Upper lobe of left lung (tissue), 6 donors: ENCODE data around the gene DSCAM. TPM values are rescaled to one million over a fixed set of nuclear protein-coding genes. Genes with fewer than 3 reads are reported as not detected.

ENCODE experiments used
- ATAC-seq, 2 donors: fragments of 200-7000 bp; cut with Tn5 transposase; one replicate each; pipeline ENCODE4 v1.9.1; 2022; ENCODE audit warnings: mild to moderate bottlenecking in 2 of 2, moderate library complexity in 2 of 2; ENCODE audit not compliant: low FRiP score in 2 of 2
- DNase-seq, 2 donors: peaks; one replicate each; pipeline ENCODE4 v3.0.0-alpha.2; 2019 to 2020
- H3K27ac ChIP-seq, 4 donors: fragments of 200-600 bp; sonication (generic); one replicate each; pipeline ENCODE4 v1.5.1; 2016 to 2019
- H3K27me3 ChIP-seq, 4 donors: fragments of 200-600 bp; sonication (generic); one replicate each; pipeline ENCODE4 v1.5.1; 2017 to 2019
- H3K36me3 ChIP-seq, 4 donors: fragments of 200-600 bp; sonication (generic); one replicate each; pipeline ENCODE4 v1.5.1; 2016 to 2019
- H3K4me1 ChIP-seq, 4 donors: fragments of 200-600 bp; sonication (generic); one replicate each; pipeline ENCODE4 v1.5.1; 2018 to 2019
- H3K4me3 ChIP-seq, 4 donors: fragments of 200-600 bp; sonication (generic); one replicate each; pipeline ENCODE4 v1.5.1; 2017 to 2019; ENCODE audit warnings: mild to moderate bottlenecking in 2 of 4, moderate library complexity in 1 of 4
- H3K9me3 ChIP-seq, 4 donors: fragments of 200-600 bp; sonication (generic); one replicate each; pipeline ENCODE4 v1.5.1; 2018 to 2019
- CTCF ChIP-seq, 6 experiments: fragments of 450-650 bp in 4 of 6; fragments of 200-600 bp in 2 of 6; sonication (generic) in 2 of 6; IDR thresholded peaks; one replicate each; pipeline ENCODE4 v1.5.1; 2016 to 2019; ENCODE audit warnings: antibody characterized with exemption in 6 of 6
- EP300 ChIP-seq, 4 donors: sonication (generic); formaldehyde crosslinking; IDR thresholded peaks; one replicate each; pipeline ENCODE4 v1.5.1; 2017; ENCODE audit warnings: antibody characterized with exemption in 4 of 4, control low read depth in 2 of 4
- POLR2A ChIP-seq, 4 donors: fragments of 450-650 bp; IDR thresholded peaks; one replicate each; pipeline ENCODE4 v1.5.1; 2016 to 2017; ENCODE audit warnings: antibody characterized with exemption in 4 of 4, mild to moderate bottlenecking in 2 of 4
- POLR2AphosphoS5 ChIP-seq, 2 donors: sonication (generic); formaldehyde crosslinking; IDR thresholded peaks; one replicate each; pipeline ENCODE4 v1.5.1; 2017; ENCODE audit warnings: antibody characterized with exemption in 2 of 2
- WGBS, 2 donors: methylation state at CpG; one replicate each; pipeline ENCODE4 v1.1.5; 2017 to 2018; 5-methylcytosine and 5-hydroxymethylcytosine counted together
- total RNA-seq, 6 donors: library from RNA; depleted of rRNA in 4 of 6; stranded (reverse); fragments of >200 nt in 4 of 6; gene quantifications; one replicate each; pipeline versions ENCODE4 v1.1.0 to v1.2.1, GENCODE V29; 2016 to 2021
- donor health status: DM: no; HTN: no; CAD: no; lungs with moderate emphysema.
- donor health status: DM: no; HTN: yes; CAD: no; lungs with severe emphysema.

The DSCAM gene
- total RNA-seq, 6 donors from 2014 or later: under 0.01 to 0.61 (median 0.26) TPM; not detected in 1

GRCh38 chr21:40372506-40372905 is 474.5 kb downstream of the DSCAM start:
- no peaks in the 10 kb centered on the region for H3K36me3 ChIP-seq
- no peak for TF ChIP-seq EP300 (IDR thresholded peaks at IDR 0.05)
- no peak for TF ChIP-seq CTCF (IDR thresholded peaks at IDR 0.05)
- TF ChIP-seq POLR2A (IDR thresholded peaks at IDR 0.05): no peak
- TF ChIP-seq POLR2AphosphoS5 (IDR thresholded peaks at IDR 0.05): no peak
- no peak for ATAC-seq
- H3K4me3 ChIP-seq: no peak overlapping the region
- WGBS, 2 donors: 66 to 85% methylated on average over 2 of the region's 2 CpGs
- no peaks in the 10 kb centered on the region for H3K9me3 ChIP-seq
- DNase-seq: no peak
- H3K4me1 ChIP-seq: no peaks in the 10 kb centered on the region
- H3K27ac ChIP-seq: no peak overlapping the region
- no peaks in the 10 kb centered on the region for H3K27me3 ChIP-seq

GRCh38 chr21:40371329-40371728 is 475.6 kb downstream of the DSCAM start:
- TF ChIP-seq POLR2A (IDR thresholded peaks at IDR 0.05): no peak
- TF ChIP-seq POLR2AphosphoS5 (IDR thresholded peaks at IDR 0.05): no peak
- no peak for TF ChIP-seq EP300 (IDR thresholded peaks at IDR 0.05)
- no peak for TF ChIP-seq CTCF (IDR thresholded peaks at IDR 0.05)

GRCh38 chr21:40356644-40357043 is 490.3 kb downstream of the DSCAM start:
- Histone ChIP-seq H3K4me3 (no peak overlapping the region), H3K27ac (no peak overlapping the region), H3K4me1 (no peaks in the 10 kb centered on the region), H3K36me3 (no peaks in the 10 kb centered on the region), H3K27me3 (no peaks in the 10 kb centered on the region), H3K9me3 (no peaks in the 10 kb centered on the region)
- WGBS, 2 donors: 43 to 94% methylated on average over 2 of the region's 2 CpGs
- no peak for TF ChIP-seq CTCF (IDR thresholded peaks at IDR 0.05)
- TF ChIP-seq POLR2AphosphoS5 (IDR thresholded peaks at IDR 0.05): no peak
- no peak for TF ChIP-seq EP300 (IDR thresholded peaks at IDR 0.05)
- no peak for TF ChIP-seq POLR2A (IDR thresholded peaks at IDR 0.05)
- ATAC-seq: no peak
- no peak for DNase-seq

More at GRCh38 chr21:40371329-40371728, 475.6 kb downstream of the DSCAM start:
- H3K4me3 ChIP-seq: no peak overlapping the region
- 70 to 79% methylated on average over 4 of the region's 4 CpGs for WGBS, 2 donors
- H3K4me1 ChIP-seq: no peaks in the 10 kb centered on the region
- H3K27ac ChIP-seq: no peak overlapping the region
- no peaks in the 10 kb centered on the region for H3K36me3 ChIP-seq
- DNase-seq: no peak
- no peak for ATAC-seq
- no peaks in the 10 kb centered on the region for H3K9me3 ChIP-seq
- H3K27me3 ChIP-seq: no peaks in the 10 kb centered on the region

DNA sequence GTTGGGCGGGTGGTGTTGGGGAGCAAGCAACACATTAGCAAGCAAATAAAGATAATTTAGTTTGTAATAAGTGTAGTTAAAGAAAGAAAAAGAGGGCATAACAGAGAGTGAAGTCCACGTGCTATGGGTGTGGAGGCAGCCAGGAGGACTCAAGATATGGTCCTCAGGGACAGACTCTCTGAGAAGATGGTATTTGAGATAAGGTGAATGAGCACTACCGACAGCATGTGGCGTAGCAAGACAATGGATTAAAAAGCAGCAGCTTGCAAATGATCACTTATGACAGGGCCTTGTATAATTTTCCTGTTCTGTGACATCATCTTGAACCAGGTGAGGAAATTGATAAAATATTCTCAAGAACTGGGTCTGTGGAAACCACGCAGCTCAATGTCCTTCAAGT is 491.9 kb downstream of the DSCAM start:
- no peak for ATAC-seq
- H3K9me3 ChIP-seq: no peaks in the 10 kb centered on the region
- H3K27me3 ChIP-seq: no peaks in the 10 kb centered on the region
- no peaks in the 10 kb centered on the region for H3K36me3 ChIP-seq
- no peaks in the 10 kb centered on the region for H3K4me1 ChIP-seq
- H3K27ac ChIP-seq: no peak overlapping the region
- TF ChIP-seq CTCF (IDR thresholded peaks at IDR 0.05): no peak
- TF ChIP-seq POLR2AphosphoS5 (IDR thresholded peaks at IDR 0.05): no peak
- TF ChIP-seq POLR2A (IDR thresholded peaks at IDR 0.05): no peak
- no peak for TF ChIP-seq EP300 (IDR thresholded peaks at IDR 0.05)
- H3K4me3 ChIP-seq: no peak overlapping the region
- 77 to 83% methylated on average over 5 of the region's 5 CpGs for WGBS, 2 donors
- DNase-seq: no peak

DNA sequence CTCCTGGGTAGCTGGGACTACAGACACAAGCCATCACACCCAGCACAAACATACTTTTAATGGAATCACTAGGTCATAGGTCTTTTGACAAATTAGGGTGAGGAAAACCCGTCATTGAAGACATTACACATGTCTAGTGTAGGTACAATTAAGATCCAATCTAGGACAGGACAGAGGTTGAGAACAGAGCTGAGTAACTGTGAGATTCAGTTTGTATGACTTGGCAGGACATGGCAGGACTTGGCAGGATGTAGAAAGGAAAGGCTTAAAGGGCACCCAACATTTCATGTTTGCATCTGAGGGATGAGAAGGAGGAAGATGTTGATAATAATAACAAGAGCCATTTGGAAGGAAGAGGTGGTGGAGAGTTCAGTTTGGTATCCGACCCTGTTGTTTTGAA is 496.0 kb downstream of the DSCAM start:
- no peaks in the 10 kb centered on the region for H3K27me3 ChIP-seq
- DNase-seq: no peak
- H3K27ac ChIP-seq: no peak overlapping the region
- TF ChIP-seq POLR2A (IDR thresholded peaks at IDR 0.05) (no peak), CTCF (IDR thresholded peaks at IDR 0.05) (no peak), EP300 (IDR thresholded peaks at IDR 0.05) (no peak), POLR2AphosphoS5 (IDR thresholded peaks at IDR 0.05) (no peak)
- no peaks in the 10 kb centered on the region for H3K9me3 ChIP-seq
- ATAC-seq: no peak
- 54 to 64% methylated on average over 2 of the region's 2 CpGs for WGBS, 2 donors
- no peaks in the 10 kb centered on the region for H3K4me1 ChIP-seq
- H3K4me3 ChIP-seq: no peak overlapping the region
- H3K36me3 ChIP-seq: no peaks in the 10 kb centered on the region
